Gastroesophageal sphincter (tissue), 3 donors: ENCODE data around the gene C11orf52.
"Not testable (repeated sequence)": the region's sequence is repeated elsewhere in the genome, so short reads cannot be mapped to it uniquely, and the experiment has no call there.

Source experiments
- CTCF ChIP-seq, 4 experiments: fragments of 200-600 bp in 2 of 4; fragments of 450-650 bp in 2 of 4; sonication (generic) in 1 of 4; IDR thresholded peaks; one replicate each; pipeline ENCODE4 v1.5.1; 2017 to 2019; ENCODE audit warnings: antibody characterized with exemption in 4 of 4, mild to moderate bottlenecking in 2 of 4, moderate library complexity in 2 of 4
- POLR2A ChIP-seq, 2 donors: fragments of 450-650 bp; IDR thresholded peaks; one replicate each; pipeline ENCODE4 v1.6.1; 2017; ENCODE audit warnings: antibody characterized with exemption in 2 of 2, mild to moderate bottlenecking in 2 of 2, moderate library complexity in 1 of 2

- not testable (repeated sequence) for TF ChIP-seq CTCF, POLR2A (IDR thresholded peaks at IDR 0.05)
Observed at GRCh38 chr11:111885053-111885452, 33.7 kb upstream of the C11orf52 start.
